Osteoblast (primary cell): ENCODE results near the gene CEP57L1. TPM values are rescaled to one million over a fixed set of nuclear protein-coding genes. Genes with fewer than 3 reads are reported as not detected.

ENCODE experiments used
- DNase-seq: peaks from one replicate; pipeline ENCODE4 v3.0.0; 2011; ENCODE audit warnings: low spot score, mixed read lengths; ENCODE audit not compliant: insufficient read length; ENCODE audit errors: missing footprints
- H2AFZ ChIP-seq: 2 replicates; pipeline ENCODE4 v1.6.0; 2011; ENCODE audit warnings: mild to moderate bottlenecking, low read length
- H3K27ac ChIP-seq: 2 replicates; pipeline ENCODE4 v1.5.1; 2011; ENCODE audit warnings: mild to moderate bottlenecking, low read depth, low read length, moderate library complexity
- H3K27me3 ChIP-seq: 2 replicates; pipeline ENCODE4 v1.6.0; 2012; ENCODE audit warnings: mild to moderate bottlenecking, control low read depth, inconsistent platforms, low read length, moderate library complexity; ENCODE audit not compliant: insufficient read depth
- H3K36me3 ChIP-seq: 2 replicates; pipeline ENCODE4 v1.5.1; 2011; ENCODE audit warnings: mild to moderate bottlenecking, low read length, control low read depth, moderate library complexity; ENCODE audit not compliant: insufficient read depth
- H3K4me1 ChIP-seq: 2 replicates; pipeline ENCODE4 v1.5.1; 2011; ENCODE audit warnings: mild to moderate bottlenecking, low read length, control low read depth, moderate library complexity; ENCODE audit not compliant: insufficient read depth
- H3K4me2 ChIP-seq: 2 replicates; pipeline ENCODE4 v1.6.0; 2011; ENCODE audit warnings: mild to moderate bottlenecking, low read length; ENCODE audit not compliant: insufficient read depth
- H3K4me3 ChIP-seq: fragments of 200-600 bp; sonication (generic); 3 replicates; pipeline ENCODE4 v1.5.1; 2012; ENCODE audit warnings: mild to moderate bottlenecking, low read length, inconsistent platforms; ENCODE audit not compliant: insufficient read depth
- H3K79me2 ChIP-seq: 2 replicates; pipeline ENCODE4 v1.6.0; 2012; ENCODE audit warnings: mild to moderate bottlenecking, low read length, control low read depth, inconsistent platforms; ENCODE audit not compliant: insufficient read depth
- H3K9me3 ChIP-seq: 2 replicates; pipeline ENCODE4 v1.5.1; 2011; ENCODE audit warnings: low read depth, low read length, control low read depth
- H4K20me1 ChIP-seq: 2 replicates; pipeline ENCODE4 v1.6.0; 2012; ENCODE audit warnings: mild to moderate bottlenecking, low read length, control low read depth; ENCODE audit not compliant: insufficient read depth
- total RNA-seq: library from RNA; depleted of rRNA; stranded (reverse); fragments of >200 nt; gene quantifications from 2 replicates; pipeline ENCODE4 v1.2.3, GENCODE V29; 2012
- TF ChIP-seq, protein P1 (sequence below): IDR thresholded peaks from 2 replicates; pipeline ENCODE4 v1.5.1; 2011; ENCODE audit warnings: mild to moderate bottlenecking, low read depth, low read length, moderate library complexity; ENCODE audit errors: extremely low read depth

CEP57L1 gene
- total RNA-seq, 1 donor = 17.7 TPM

DNA sequence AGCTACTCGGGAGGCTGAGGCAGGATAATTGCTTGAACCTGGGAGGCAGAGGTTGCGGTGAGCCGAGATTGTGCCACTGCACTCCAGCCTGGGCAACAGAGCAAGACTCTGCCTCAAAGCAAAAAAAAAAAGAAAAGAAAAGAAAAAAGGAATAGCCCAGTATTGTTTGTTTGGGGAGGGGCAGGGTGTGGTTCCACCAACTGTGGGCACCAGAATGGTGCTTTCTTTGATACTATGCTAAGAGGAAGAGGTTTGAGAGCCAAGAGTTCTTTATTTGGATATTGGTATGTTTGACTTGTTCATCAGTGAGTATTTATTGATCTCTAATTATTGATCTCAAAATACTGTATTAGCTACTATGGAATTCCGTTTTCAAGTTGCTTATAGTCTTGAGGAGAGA lies 72.3 kb downstream of the CEP57L1 start:
- TF ChIP-seq, protein P1, sequence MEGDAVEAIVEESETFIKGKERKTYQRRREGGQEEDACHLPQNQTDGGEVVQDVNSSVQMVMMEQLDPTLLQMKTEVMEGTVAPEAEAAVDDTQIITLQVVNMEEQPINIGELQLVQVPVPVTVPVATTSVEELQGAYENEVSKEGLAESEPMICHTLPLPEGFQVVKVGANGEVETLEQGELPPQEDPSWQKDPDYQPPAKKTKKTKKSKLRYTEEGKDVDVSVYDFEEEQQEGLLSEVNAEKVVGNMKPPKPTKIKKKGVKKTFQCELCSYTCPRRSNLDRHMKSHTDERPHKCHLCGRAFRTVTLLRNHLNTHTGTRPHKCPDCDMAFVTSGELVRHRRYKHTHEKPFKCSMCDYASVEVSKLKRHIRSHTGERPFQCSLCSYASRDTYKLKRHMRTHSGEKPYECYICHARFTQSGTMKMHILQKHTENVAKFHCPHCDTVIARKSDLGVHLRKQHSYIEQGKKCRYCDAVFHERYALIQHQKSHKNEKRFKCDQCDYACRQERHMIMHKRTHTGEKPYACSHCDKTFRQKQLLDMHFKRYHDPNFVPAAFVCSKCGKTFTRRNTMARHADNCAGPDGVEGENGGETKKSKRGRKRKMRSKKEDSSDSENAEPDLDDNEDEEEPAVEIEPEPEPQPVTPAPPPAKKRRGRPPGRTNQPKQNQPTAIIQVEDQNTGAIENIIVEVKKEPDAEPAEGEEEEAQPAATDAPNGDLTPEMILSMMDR = no peak
- Histone ChIP-seq H2AFZ (no peak overlapping the region), H4K20me1 (no peaks in the 10 kb centered on the region), H3K27me3 (no peaks in the 10 kb centered on the region), H3K4me1 (no peaks in the 10 kb centered on the region), H3K36me3 (no peaks in the 10 kb centered on the region), H3K79me2 (no peaks in the 10 kb centered on the region), H3K4me3 (no peak overlapping the region), H3K4me2 (no peak overlapping the region), H3K27ac (no peak overlapping the region), H3K9me3 (no peaks in the 10 kb centered on the region)
- no peak for DNase-seq

DNA sequence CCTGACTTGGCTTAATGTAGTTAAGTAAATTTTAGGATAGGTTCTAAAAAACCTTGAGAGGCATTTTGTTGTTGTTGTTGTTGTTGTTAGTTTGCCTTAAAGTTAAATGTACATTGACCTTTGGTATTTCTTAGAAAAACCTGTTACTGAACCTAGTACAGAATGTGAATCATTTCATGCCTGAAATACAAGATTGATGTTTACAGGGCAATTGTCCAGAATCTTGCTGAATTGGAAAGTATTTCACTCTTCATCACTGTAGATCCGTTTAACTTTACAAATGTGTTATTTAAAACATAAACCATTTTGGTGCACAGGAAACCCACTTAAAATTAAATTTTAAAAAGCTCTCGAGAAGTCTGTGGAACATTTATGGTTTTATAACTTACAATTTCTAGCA lies 75.0 kb downstream of the CEP57L1 start:
- H2AFZ ChIP-seq = no peak overlapping the region

DNA sequence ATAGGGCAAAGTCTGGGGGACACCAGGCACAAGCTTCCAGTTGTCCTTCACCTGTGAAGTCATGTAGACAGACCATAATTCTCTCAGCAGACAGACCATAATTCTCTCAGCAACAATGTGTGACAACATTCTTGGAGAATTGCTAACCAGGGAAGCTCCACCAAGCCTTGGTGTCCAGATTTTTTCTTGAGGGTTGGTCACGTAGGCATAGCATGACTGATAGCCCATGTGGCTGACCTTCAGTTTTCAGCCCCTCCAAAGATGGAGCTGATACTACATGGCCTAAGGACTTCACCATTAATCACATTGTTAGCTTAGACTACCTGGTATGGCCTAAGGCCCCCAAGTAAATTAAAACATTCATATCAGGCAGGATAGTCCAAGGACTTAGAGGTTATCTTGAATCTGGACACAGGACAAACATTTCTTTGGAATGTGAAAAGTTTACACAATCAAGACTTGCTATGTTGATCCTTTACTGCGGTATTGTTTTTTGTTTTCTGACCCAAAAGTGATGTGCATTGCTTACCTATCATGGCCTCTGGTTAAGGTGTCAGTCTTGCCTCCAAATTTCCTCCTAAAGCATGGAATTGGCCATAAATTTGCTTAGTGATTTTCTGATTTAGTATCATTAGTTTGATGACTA lies 76.9 kb downstream of the CEP57L1 start:
- Histone ChIP-seq H4K20me1 (no peaks in the 10 kb centered on the region), H3K79me2 (no peaks in the 10 kb centered on the region), H3K9me3 (no peaks in the 10 kb centered on the region), H3K4me2 (no peak overlapping the region), H3K27ac (no peak overlapping the region), H3K4me1 (peaks cover 3% of the 10 kb centered on the region), H3K4me3 (no peak overlapping the region), H3K27me3 (no peaks in the 10 kb centered on the region), H2AFZ (no peak overlapping the region), H3K36me3 (no peaks in the 10 kb centered on the region)
- DNase-seq = no peak
- TF ChIP-seq, protein P1 = no peak

More for the DNA sequence above, 75.0 kb downstream of the CEP57L1 start:
- no peaks in the 10 kb centered on the region for H4K20me1 ChIP-seq
- peaks cover 3% of the 10 kb centered on the region for H3K4me1 ChIP-seq
- TF ChIP-seq, protein P1 = no peak
- no peaks in the 10 kb centered on the region for H3K27me3 ChIP-seq
- no peaks in the 10 kb centered on the region for H3K9me3 ChIP-seq
- H3K4me2 ChIP-seq = no peak overlapping the region
- no peaks in the 10 kb centered on the region for H3K36me3 ChIP-seq
- no peak overlapping the region for H3K27ac ChIP-seq
- H3K4me3 ChIP-seq = no peak overlapping the region
- no peak for DNase-seq
- no peaks in the 10 kb centered on the region for H3K79me2 ChIP-seq

DNA sequence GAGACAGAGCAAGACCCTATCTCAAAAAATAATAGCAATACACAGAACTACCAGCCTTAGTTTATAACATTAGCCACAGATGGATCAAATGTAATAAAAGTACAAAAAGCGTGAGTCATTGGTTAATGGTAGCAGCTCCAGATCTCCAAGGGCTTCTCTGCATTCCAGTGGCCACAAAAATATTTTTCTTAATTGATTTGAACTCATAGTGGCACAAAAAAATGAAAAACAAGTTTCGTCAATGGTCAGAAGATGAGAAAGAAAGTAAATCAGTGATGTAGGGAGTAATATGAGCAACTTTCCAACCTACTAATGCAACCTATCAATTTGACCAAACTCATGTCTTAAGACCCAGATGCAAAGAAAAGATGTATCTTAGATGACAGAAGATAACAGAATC lies 79.6 kb downstream of the CEP57L1 start:
- DNase-seq = no peak
- Histone ChIP-seq H3K36me3 (no peaks in the 10 kb centered on the region), H3K4me2 (no peak overlapping the region), H3K27me3 (no peaks in the 10 kb centered on the region), H3K79me2 (no peaks in the 10 kb centered on the region), H4K20me1 (no peaks in the 10 kb centered on the region), H2AFZ (no peak overlapping the region), H3K4me3 (no peak overlapping the region), H3K27ac (no peak overlapping the region), H3K9me3 (no peaks in the 10 kb centered on the region), H3K4me1 (peaks cover 3% of the 10 kb centered on the region)
- TF ChIP-seq, protein P1 = no peak
